GM18909 (cell line): Measurements from ENCODE around the gene HS3ST3B1.

Experiments
- ATAC-seq: cut with Tn5 transposase; IDR thresholded peaks from one replicate; pipeline ENCODE4 v1.9.1; 2021; ENCODE audit warnings: mild to moderate bottlenecking; ENCODE audit not compliant: unreplicated experiment, poor library complexity

Gene HS3ST3B1

GRCh38 chr17:14396547-14396946 is 95.7 kb downstream of the HS3ST3B1 start:
- ATAC-seq, result no peak

GRCh38 chr17:14398766-14399165 is 97.9 kb downstream of the HS3ST3B1 start:
- no peak for ATAC-seq
